OCI-M2 (cell line): ENCODE measurements around the gene PRKN.

Source experiments
- DNase-seq: peaks from one replicate; lab custom pipeline; 2025; ENCODE audit not compliant: unreplicated experiment; lab: John Stamatoyannopoulos, UW

The PRKN gene

GRCh38 chr6:161442420-161442819 is 1285.1 kb downstream of the PRKN start:
- no peak for DNase-seq

- no peak for DNase-seq
Observed at GRCh38 chr6:161440299-161440698, 1287.3 kb downstream of the PRKN start.

- no peak for DNase-seq
Observed at GRCh38 chr6:161439093-161439492, 1288.5 kb downstream of the PRKN start.

GRCh38 chr6:161438430-161439030 is 1289.0 kb downstream of the PRKN start:
- DNase-seq, result no peak

- no peak for DNase-seq
Observed at GRCh38 chr6:161437851-161438250, 1289.7 kb downstream of the PRKN start.

- no peak for DNase-seq
Observed at GRCh38 chr6:161436106-161436876, 1291.3 kb downstream of the PRKN start.

GRCh38 chr6:161435748-161436070 is 1291.9 kb downstream of the PRKN start:
- no peak for DNase-seq

- no peak for DNase-seq
Observed at GRCh38 chr6:161434921-161435747, 1292.4 kb downstream of the PRKN start.

- no peak for DNase-seq
Observed at GRCh38 chr6:161434350-161434749, 1293.2 kb downstream of the PRKN start.

- DNase-seq, result no peak
Observed at GRCh38 chr6:161432546-161432945, 1295.0 kb downstream of the PRKN start.

- no peak for DNase-seq
Observed at GRCh38 chr6:161429921-161430490, 1297.6 kb downstream of the PRKN start.

- DNase-seq, result no peak
Observed at GRCh38 chr6:161424421-161424820, 1303.1 kb downstream of the PRKN start.

- DNase-seq, result no peak
Observed at GRCh38 chr6:161422710-161423680, 1304.6 kb downstream of the PRKN start.

- no peak for DNase-seq
Observed at GRCh38 chr6:161418463-161418945, 1309.1 kb downstream of the PRKN start.

- DNase-seq, result no peak
Observed at GRCh38 chr6:161417717-161418462, 1309.7 kb downstream of the PRKN start.

GRCh38 chr6:161415302-161415855 is 1312.2 kb downstream of the PRKN start:
- DNase-seq, result no peak

- no peak for DNase-seq
Observed at GRCh38 chr6:161414707-161415106, 1312.9 kb downstream of the PRKN start.

- no peak for DNase-seq
Observed at GRCh38 chr6:161414180-161414579, 1313.4 kb downstream of the PRKN start.

GRCh38 chr6:161413355-161413771 is 1314.2 kb downstream of the PRKN start:
- no peak for DNase-seq
